LoVo (cell line): Measurements from ENCODE around the gene SETD1A.
"Not testable (repeated sequence)": the region's sequence is repeated elsewhere in the genome, so short reads cannot be mapped to it uniquely, and the experiment has no call there.

Source experiments
- DNase-seq: peaks from one replicate; pipeline ENCODE4 v3.0.0-alpha.2; 2016; ENCODE audit warnings: low spot score

The SETD1A gene

GRCh38 chr16:30929167-30929566 lies 28.4 kb upstream of the SETD1A start:
- no peak for DNase-seq

DNA sequence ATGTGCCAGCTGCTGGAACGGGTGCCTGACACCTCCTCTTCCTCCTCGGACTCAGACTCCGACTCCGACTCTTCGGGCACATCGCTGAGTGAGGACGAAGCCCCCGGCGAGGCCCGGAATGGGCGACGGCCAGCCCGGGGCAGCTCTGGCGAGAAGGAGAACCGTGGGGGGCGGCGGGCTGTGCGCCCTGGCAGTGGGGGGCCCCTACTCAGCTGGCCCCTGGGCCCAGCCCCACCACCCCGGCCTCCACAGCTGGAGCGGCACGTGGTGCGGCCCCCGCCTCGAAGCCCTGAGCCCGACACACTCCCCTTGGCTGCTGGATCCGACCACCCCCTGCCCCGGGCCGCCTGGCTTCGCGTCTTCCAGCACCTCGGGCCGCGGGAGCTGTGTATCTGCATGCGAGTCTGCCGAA lies 27.4 kb upstream of the SETD1A start:
- DNase-seq: no peak

GRCh38 chr16:30931068-30931650 lies 26.4 kb upstream of the SETD1A start:
- no peak for DNase-seq

DNA sequence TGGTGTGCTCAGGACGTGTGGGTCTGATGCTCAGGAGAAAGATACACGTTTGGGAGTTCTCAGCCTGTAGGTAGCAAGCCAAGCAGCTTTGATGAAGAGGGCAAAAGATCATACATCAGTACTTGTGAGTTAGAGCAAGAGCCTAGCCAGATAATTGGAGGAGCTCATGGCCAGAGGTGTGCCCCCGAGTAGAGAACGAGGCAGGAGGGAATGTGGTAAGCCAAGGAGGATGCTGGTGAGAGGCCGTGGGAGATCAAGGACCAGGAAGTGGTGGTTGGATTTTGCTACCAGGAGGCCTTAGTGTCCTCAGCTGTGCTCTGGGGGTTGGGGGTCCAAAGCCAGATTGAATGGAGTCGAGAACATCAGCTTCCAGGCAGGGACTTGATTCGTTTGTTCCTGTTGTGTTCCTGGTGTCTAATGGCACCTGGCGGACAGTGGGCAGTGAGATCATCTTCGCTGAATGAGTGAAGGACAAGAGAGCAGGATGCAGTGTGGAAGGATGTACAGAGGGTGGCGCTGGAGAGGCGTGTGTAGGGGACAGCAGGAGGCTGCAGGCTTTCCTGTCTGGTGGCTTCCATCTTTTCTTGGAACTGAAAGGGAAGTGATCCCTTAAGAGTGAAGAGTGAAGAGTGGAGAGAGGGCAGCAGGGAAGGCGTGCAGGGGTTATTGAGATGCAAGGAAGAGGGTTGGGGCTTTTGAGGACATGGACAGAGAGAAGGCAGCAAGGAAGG lies 22.6 kb upstream of the SETD1A start:
- no peak for DNase-seq

- no peak for DNase-seq
Observed at GRCh38 chr16:30937692-30938091, 19.9 kb upstream of the SETD1A start.

GRCh38 chr16:30939571-30939970 lies 18.0 kb upstream of the SETD1A start:
- DNase-seq: not testable (repeated sequence)

- DNase-seq: peak; percentile 75
Observed at GRCh38 chr16:30941600-30942425, 15.7 kb upstream of the SETD1A start.

DNA sequence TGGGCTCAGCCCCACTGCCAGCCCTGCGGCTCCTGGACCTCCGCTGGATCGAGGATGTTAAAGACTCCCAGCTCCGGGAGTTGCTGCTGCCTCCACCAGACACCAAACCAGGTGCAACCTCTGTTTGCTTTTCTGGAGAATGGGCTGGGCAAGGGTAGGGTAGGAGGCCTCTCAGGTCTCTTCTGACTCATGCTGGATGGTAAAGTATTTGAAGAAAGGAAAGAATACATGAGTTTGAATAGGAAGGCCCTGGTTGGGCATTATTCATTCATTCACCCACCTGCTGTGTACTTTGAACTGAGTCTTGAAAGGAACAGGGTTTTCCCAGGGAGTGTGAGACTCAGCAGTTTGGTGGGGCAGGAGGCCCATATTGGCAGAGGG lies 15.1 kb upstream of the SETD1A start:
- DNase-seq: no peak

DNA sequence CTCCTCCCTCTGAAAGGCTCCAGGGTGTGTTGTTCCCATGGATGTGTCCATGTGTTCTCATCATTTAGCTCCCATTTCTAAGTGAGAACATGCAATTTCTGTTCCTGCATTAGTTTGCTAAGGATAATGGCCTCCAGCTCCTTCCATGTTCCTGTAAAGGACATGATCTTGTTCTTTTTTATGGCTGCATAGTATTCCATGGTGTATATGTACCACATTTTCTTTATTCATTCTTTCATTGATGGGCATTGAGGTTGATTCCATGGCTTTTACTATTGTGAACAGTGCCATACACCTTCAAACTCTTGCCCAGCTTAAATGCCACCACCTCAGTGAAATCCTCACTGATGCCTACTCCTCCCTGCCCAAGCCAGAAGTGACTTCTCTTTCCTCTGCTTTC lies 13.2 kb upstream of the SETD1A start:
- no peak for DNase-seq

GRCh38 chr16:30946671-30947540 lies 10.6 kb upstream of the SETD1A start:
- DNase-seq: no peak

GRCh38 chr16:30947541-30947858 lies 10.1 kb upstream of the SETD1A start:
- no peak for DNase-seq

DNA sequence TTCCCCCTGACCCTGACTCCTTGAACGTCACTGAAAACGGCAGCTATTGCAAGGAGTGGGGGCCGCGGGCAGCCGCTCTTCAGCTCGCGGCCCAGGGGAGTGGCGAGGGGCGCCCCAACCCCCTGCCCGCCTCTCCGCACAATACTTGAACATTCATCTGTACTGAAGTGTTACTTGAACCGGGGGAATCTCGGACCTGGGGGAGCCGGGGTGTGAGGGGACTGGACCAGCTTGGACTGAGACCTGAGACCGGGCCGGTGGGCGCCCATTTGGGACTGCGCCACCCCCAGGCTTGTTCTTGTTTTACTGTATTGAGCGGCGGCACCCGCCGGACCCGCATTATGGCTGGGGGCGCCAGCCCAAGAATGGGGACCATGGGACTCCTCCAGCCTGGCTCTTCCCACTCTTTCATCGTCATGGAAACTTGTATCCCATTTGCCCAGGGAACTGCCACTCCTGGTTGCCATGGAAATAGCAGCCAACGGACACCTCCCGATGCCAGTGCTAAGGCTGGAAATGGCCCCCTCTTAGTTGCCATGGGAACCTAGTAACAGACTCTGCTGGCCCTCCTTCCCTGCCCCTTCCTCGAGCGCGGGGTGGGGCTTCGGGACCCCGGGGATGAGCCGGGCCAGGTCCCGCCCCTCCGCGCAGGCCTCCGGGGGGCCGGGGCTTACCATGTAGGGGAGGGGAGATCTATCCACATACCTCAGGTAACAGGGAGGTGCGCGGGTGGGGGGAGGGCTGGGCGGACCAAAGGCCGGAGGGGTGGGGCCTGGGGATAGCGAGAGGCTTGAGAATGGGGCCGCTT lies 9.5 kb upstream of the SETD1A start:
- no peak for DNase-seq

GRCh38 chr16:30948667-30949649 lies 8.6 kb upstream of the SETD1A start, which contains the start of gene ORAI3:
Gene ORAI3, plus strand, starts transcription at chr16:30949068. Its CDS starts 222 bp downstream, at chr16:30949290.
- DNase-seq: peak; percentile 50

DNA sequence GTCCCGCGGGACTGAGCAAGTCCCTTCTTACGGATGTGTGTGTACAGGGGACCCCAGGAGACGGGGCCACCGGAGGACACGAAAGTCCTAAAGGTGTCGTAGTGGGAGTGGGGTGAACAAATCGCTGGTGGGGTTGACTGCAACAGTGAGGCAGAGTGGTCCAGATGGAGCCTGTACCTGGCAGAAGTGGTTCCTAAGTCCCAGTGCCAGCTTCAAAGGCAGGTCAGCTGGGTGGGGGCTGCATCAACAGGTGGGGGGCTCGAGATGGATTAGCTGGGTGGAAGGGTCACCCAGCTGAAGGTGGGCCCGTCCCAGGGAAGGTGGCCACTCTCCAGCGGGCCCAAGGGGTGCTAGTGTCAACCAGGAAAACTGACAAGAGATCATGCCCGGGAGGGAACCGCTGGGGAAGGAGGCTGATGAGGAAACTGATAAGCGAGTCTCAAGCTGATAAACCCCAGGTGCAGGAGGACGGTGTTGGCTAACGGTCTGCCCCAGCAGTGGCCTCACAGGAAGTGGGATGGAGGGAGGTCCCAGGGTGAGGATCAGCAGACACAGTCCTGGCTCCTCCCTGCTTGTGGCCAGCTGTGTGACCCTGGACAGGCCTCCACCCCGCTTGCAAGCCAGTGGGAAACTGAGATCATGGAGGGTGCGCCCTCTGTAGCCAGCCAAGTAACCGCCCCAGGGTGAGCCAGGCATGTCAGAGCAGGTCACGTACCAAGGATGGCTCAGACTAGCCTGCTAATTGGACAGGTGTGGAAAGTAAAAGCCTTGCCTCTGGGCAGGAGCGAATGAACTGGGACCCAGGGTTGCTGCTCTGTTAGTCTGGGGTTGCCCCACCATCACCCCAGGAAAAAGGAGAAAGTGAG lies 7.7 kb upstream of the SETD1A start:
- DNase-seq: peak; percentile 79

DNA sequence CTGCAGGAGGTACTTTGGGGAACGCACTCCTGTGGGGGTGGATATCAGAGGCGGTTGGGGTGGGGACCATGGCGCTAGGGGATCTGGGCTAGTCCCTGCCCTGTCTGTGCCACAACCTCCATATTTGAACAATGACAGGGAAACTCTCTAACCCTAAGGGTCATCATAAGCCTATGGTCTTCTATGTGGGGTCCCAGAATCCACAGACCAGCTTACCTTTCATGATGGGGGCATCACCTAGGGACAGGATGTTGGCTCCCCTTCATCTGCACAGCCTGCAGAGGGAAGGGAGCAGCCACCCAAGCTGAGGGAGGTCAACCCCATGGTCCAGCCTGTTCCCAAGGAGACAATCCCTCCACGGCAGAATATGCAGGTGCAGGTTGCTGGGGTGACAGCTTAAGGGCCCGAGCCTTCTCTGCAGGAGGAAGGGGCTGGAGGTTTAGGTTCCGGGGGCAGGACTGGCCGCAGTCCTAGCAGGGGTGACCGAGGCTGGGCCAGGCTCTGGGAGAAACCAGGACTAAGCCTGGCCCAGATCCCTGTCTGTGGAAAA lies 7.0 kb upstream of the SETD1A start:
- no peak for DNase-seq

- DNase-seq: no peak
Observed at GRCh38 chr16:30951193-30951592, 6.4 kb upstream of the SETD1A start.

- DNase-seq: no peak
Observed at GRCh38 chr16:30951750-30952149, 5.8 kb upstream of the SETD1A start.

GRCh38 chr16:30953111-30953510 lies 4.4 kb upstream of the SETD1A start:
- no peak for DNase-seq
